Measurements from ENCODE around the gene CSF1R. TPM values are rescaled to one million over a fixed set of nuclear protein-coding genes. Genes with fewer than 3 reads are reported as not detected.

CSF1R gene
- total and polyA plus RNA-seq, 2 of the 8 experiments (the other 6 are each of a cell fraction or from before 2014, with no cell fraction given) = 0.12 TPM; not detected in 1

DNA sequence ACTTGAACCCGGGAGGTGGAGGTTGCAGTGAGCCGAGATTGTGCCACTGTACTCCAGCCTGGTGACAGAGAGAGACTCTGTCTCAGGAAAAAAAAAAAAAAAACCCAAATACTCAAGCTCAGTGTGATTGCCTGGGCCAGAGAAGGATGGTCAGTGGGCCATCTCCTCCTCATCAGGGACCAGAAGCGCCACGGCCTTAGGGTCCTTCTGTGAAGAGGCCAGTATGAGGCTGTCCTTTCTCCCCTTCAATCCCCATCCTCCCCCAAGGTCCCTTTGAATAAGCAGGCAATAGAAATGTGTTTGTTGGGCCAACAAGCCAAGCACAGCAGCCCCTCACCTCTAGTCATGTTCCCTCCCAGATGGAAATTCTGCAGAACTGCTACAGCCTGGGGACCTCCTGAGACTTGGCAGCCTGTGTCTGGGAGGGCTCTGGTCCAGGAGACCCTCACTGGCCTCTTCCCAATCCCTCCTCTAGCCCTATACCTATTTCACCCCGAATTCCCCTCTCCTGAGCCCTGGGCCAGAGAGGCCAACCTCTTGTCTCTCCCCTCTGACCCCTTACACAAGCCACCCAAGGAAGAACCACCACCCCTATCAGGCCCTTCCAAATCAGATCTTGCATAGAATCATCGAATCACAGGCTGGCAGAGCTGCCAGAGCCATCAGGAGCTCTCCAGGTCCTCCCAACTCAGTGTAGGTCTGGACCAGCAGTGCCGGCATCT, 1.0 kb downstream of the CSF1R start:
- H2AFZ ChIP-seq (ENCODE audit: low read length) = no peak overlapping the region
- H3K27me3 ChIP-seq (replicated peaks in 1 of 4; ENCODE audit: control insufficient read depth in 3 of 4, extremely low read depth in 1 of 4, insufficient read depth in 3 of 4, low read length in 3 of 4) = no peaks in the 10 kb centered on the region; a peak in 1 of 7 replicates
- no peak for FAIRE-seq
- H2BK12ac ChIP-seq (ENCODE audit: low read depth, low read length) = no peak overlapping the region
- no peak overlapping the region for H3K14ac ChIP-seq (ENCODE audit: insufficient read length)
- H4K5ac ChIP-seq (ENCODE audit: insufficient read length, low read depth, low read length) = no peak overlapping the region
- no peak overlapping the region for H3K9ac ChIP-seq (replicated peaks in 1 of 4; ENCODE audit: extremely low read depth in 1 of 4, low read depth in 3 of 4, low read length in 3 of 4)
- H3K4ac ChIP-seq (replicated peaks; ENCODE audit: insufficient read length, low read depth, low read length) = no peak overlapping the region
- no peak overlapping the region for H3K23ac ChIP-seq (ENCODE audit: insufficient read length)
- ChIA-PET POLR2A (ENCODE audit: partially characterized antibody) (no interaction called here), CTCF (ENCODE audit: partially characterized antibody) (interaction anchor here (1.2 to 1.7 kb wide), 3 partner anchors 26 to 37 kb away, joined by 3 read pairs; no protein-coding TSS in a partner anchor)
- no peak overlapping the region for H2AK5ac ChIP-seq (ENCODE audit: low read depth, low read length)
- no peaks in the 10 kb centered on the region; the same call in 1 of the 2 replicates for H3K23me2 ChIP-seq (ENCODE audit: low read depth, low read length)
- H2BK15ac ChIP-seq (ENCODE audit: low read length) = no peak overlapping the region
- H4K8ac ChIP-seq (ENCODE audit: extremely low read depth, insufficient read depth, low read length) = no peak overlapping the region
- H2BK120ac ChIP-seq (replicated peaks; ENCODE audit: low read depth, low read length) = no peak overlapping the region
- 86% methylated on average over 7 of the region's 7 CpGs; no CpG with 5 or more reads in 1 of the 2 experiments for WGBS, 2 experiments (ENCODE audit: extremely low coverage in 1 of 2, insufficient coverage in 1 of 2, insufficient read length in 1 of 2, insufficient replicate concordance in 2 of 2, low coverage in 1 of 2, low lambda C conversion rate in 2 of 2, missing lambda C conversion rate in 1 of 2)
- no peak overlapping the region for H4K91ac ChIP-seq (replicated peaks; ENCODE audit: insufficient read length, low read length)
- H4K20me1 ChIP-seq (replicated peaks in 1 of 2; ENCODE audit: control insufficient read depth in 1 of 2, insufficient read depth in 2 of 2, low read length in 2 of 2) = no peaks in the 10 kb centered on the region
- no peak overlapping the region for H3K27ac ChIP-seq (ENCODE audit: low read depth, low read length)
- H3K18ac ChIP-seq (ENCODE audit: extremely low read depth, low read length) = no peak overlapping the region
- H3K79me2 ChIP-seq (ENCODE audit: control insufficient read depth in 1 of 2, insufficient read depth in 2 of 2, low read length in 2 of 2) = no peaks in the 10 kb centered on the region
- TF ChIP-seq ATF3 (IDR thresholded peaks at IDR 0.05; ENCODE audit: insufficient read depth, low read depth, low read length) = no peak
- no peak for TF ChIP-seq ZNF274 (IDR thresholded peaks at IDR 0.05; ENCODE audit: borderline replicate concordance, extremely low read depth, low read length)
- no peak for TF ChIP-seq GTF2F1 (IDR thresholded peaks at IDR 0.05; ENCODE audit: borderline replicate concordance, low read depth, low read length)
- no peak for TF ChIP-seq POLR2AphosphoS5 (IDR thresholded peaks at IDR 0.05; ENCODE audit: low read depth, low read length)
- no peak for TF ChIP-seq GABPA (IDR thresholded peaks at IDR 0.05; ENCODE audit: borderline replicate concordance, insufficient read depth, low read length)
- TF ChIP-seq EP300 (IDR thresholded peaks at IDR 0.05; ENCODE audit: borderline replicate concordance in 1 of 2, low read depth in 2 of 2, low read length in 2 of 2) = no peak
- no peak overlapping the region for H3K56ac ChIP-seq (replicated peaks; ENCODE audit: insufficient read length, low read depth, low read length)
- peak in 1 of 2 experiments; percentile 33 for DNase-seq (ENCODE audit: low read depth in 1 of 2, low spot score in 2 of 2)
- H3K9me3 ChIP-seq (ENCODE audit: insufficient read depth in 2 of 2, low read depth in 1 of 2, low read length in 1 of 2) = no peaks in the 10 kb centered on the region
- no peak overlapping the region for H3K4me3 ChIP-seq (ENCODE audit: extremely low read depth in 1 of 4, insufficient read depth in 2 of 4, low read depth in 3 of 4, low read length in 4 of 4)
- no peak overlapping the region for H2BK20ac ChIP-seq (ENCODE audit: low read length)
- peaks cover 0 to 6% (median 1%) of the 10 kb centered on the region in 4 experiments; a peak in 5 of 7 replicates for H3K4me1 ChIP-seq (replicated peaks in 1 of 4; ENCODE audit: control insufficient read depth in 3 of 4, insufficient read depth in 4 of 4, low read length in 3 of 4)
- H3K36me3 ChIP-seq (ENCODE audit: control insufficient read depth in 2 of 4, insufficient read depth in 4 of 4, low read length in 3 of 4) = no peaks in the 10 kb centered on the region
- no peak overlapping the region for H2BK5ac ChIP-seq (ENCODE audit: low read depth, low read length)
- H3K79me1 ChIP-seq (ENCODE audit: low read depth, low read length) = no peaks in the 10 kb centered on the region
- H3K4me2 ChIP-seq (ENCODE audit: insufficient read depth in 1 of 2, low read depth in 2 of 2, low read length in 2 of 2) = no peak overlapping the region
